NCI-H2227 (cell line): Measurements from ENCODE around the gene BAZ1B.
"Not testable (repeated sequence)": the region's sequence is repeated elsewhere in the genome, so short reads cannot be mapped to it uniquely, and the experiment has no call there.

ENCODE experiments used
- DNase-seq: peaks from one replicate; lab custom pipeline; 2025; ENCODE audit not compliant: unreplicated experiment; lab: John Stamatoyannopoulos, UW

Gene BAZ1B, protein sequence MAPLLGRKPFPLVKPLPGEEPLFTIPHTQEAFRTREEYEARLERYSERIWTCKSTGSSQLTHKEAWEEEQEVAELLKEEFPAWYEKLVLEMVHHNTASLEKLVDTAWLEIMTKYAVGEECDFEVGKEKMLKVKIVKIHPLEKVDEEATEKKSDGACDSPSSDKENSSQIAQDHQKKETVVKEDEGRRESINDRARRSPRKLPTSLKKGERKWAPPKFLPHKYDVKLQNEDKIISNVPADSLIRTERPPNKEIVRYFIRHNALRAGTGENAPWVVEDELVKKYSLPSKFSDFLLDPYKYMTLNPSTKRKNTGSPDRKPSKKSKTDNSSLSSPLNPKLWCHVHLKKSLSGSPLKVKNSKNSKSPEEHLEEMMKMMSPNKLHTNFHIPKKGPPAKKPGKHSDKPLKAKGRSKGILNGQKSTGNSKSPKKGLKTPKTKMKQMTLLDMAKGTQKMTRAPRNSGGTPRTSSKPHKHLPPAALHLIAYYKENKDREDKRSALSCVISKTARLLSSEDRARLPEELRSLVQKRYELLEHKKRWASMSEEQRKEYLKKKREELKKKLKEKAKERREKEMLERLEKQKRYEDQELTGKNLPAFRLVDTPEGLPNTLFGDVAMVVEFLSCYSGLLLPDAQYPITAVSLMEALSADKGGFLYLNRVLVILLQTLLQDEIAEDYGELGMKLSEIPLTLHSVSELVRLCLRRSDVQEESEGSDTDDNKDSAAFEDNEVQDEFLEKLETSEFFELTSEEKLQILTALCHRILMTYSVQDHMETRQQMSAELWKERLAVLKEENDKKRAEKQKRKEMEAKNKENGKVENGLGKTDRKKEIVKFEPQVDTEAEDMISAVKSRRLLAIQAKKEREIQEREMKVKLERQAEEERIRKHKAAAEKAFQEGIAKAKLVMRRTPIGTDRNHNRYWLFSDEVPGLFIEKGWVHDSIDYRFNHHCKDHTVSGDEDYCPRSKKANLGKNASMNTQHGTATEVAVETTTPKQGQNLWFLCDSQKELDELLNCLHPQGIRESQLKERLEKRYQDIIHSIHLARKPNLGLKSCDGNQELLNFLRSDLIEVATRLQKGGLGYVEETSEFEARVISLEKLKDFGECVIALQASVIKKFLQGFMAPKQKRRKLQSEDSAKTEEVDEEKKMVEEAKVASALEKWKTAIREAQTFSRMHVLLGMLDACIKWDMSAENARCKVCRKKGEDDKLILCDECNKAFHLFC (N-terminal part only)

DNA sequence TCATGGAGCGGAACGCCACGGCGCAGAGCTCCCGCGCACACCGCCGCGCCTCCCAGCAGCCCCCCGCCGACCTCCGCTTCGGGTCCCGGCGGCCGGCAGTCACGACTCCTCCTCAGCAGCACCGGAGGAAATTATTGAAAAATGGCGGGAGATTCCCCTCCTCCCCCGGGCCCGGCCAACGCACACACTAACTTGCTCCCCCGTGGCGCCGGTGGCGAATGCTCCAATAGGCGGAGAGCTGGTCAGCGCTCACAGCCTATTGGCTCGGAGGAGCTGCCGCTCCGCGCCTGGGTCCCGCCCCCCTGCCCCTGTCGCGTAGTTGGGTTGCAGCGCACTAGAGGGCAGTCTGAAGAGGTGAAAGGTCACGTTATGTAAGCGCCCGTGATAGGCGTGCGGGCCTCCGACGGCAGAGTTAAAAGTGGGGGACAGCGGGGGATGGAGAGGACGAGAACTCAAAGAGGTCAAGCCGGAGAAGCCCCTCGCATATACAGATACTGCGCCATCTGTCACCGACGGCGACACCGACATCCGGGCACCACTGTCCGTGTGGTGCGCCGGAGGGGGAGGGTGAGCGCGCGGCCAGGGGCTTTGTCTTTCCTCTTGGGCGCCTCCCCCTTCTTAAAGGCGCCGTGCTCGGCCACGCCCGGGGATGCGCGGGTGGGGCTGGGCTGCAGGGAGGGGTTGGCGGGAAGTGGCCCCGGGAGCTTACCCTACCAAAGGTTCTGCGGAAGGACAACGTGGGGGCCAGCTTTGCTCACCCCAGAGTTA, at the start of gene BAZ1B:
TSS of gene BAZ1B (minus strand) at position 189 of the 768 bp plus-strand sequence. CDS start 360 bp downstream, outside the sequence.
- DNase-seq = peak; percentile 99

DNA sequence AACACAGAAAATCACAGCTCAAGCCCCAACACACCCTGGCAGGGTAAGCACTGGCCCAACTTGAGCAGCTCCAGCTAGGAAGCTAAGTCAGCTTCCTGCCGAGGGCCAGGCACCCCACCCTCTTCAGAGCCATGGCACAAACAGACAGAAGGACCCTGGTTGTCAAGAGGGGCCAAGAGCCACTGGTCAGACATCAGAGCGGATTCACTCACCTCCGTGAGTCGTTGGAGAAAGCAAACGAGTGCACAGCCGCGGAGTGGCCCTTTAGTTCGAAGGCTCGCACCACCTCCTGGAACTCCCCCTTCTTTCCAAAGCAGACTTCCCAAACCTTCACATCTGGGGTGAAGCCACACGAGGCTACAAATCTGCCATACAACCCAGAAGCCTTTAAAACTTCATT, 48.9 kb upstream of the BAZ1B start:
- no peak for DNase-seq

- no peak for DNase-seq
Observed at GRCh38 chr7:73570521-73570920, 48.4 kb upstream of the BAZ1B start.

DNA sequence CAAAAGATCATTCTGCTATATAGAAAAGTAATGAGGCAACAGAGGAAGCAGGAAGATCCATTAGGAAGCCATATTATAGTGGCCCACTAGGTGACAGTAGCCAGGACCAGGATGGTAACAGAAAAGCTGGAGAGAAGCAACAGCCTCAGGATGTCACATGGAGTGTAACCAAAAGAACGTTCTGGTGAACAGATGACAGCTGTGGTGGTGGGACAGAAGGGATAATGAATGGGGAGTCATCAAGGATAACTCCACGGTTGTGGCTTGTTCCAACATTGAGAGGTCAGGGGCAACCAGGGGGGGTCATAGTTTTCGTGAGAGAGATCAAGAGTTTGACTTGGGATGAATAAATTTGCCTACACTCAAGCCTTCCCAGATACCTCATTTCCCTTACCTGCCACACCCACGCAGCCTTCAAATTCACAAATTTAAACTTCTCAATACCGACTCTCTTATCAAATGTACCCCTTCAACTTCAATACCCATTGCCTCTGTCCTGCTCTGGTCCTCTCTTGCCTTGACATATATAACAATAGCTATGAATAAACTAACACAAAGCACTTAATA, 47.0 kb upstream of the BAZ1B start:
- DNase-seq = no peak

- no peak for DNase-seq
Observed at GRCh38 chr7:73567846-73568685, 46.0 kb upstream of the BAZ1B start.

- DNase-seq = no peak
Observed at GRCh38 chr7:73567140-73567539, 45.0 kb upstream of the BAZ1B start.

DNA sequence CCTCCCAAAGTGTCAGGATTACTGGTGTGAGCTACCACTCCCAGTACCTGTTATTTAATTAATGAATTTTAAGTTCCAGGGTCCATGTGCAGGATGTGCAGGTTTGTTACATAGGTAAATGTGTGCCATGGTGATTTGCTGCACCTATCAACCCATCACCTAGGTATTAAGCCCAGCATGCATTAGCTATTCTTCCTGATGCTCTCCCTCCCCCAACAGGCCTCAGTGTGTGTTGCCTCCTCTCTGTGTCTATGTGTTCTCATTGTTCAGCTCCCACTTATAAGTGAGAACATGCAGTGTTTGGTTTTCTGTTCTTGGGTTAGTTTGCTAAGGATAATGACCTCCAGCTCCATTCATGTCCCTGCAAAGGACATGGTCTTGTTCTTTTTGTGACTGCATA, 44.3 kb upstream of the BAZ1B start:
- not testable (repeated sequence) for DNase-seq

GRCh38 chr7:73565675-73566340, 43.7 kb upstream of the BAZ1B start:
- no peak for DNase-seq

GRCh38 chr7:73560109-73560835, 38.2 kb upstream of the BAZ1B start:
- peak; percentile 28 for DNase-seq

- peak; percentile 95 for DNase-seq
Observed at GRCh38 chr7:73557397-73558257, 35.5 kb upstream of the BAZ1B start, which contains the start of gene BCL7B. TSS of gene BCL7B (minus strand) at chr7:73557690. CDS start at chr7:73557578, 112 bp downstream.

- DNase-seq = peak; percentile 97
Observed at GRCh38 chr7:73557108-73557396, 35.0 kb upstream of the BAZ1B start.

DNA sequence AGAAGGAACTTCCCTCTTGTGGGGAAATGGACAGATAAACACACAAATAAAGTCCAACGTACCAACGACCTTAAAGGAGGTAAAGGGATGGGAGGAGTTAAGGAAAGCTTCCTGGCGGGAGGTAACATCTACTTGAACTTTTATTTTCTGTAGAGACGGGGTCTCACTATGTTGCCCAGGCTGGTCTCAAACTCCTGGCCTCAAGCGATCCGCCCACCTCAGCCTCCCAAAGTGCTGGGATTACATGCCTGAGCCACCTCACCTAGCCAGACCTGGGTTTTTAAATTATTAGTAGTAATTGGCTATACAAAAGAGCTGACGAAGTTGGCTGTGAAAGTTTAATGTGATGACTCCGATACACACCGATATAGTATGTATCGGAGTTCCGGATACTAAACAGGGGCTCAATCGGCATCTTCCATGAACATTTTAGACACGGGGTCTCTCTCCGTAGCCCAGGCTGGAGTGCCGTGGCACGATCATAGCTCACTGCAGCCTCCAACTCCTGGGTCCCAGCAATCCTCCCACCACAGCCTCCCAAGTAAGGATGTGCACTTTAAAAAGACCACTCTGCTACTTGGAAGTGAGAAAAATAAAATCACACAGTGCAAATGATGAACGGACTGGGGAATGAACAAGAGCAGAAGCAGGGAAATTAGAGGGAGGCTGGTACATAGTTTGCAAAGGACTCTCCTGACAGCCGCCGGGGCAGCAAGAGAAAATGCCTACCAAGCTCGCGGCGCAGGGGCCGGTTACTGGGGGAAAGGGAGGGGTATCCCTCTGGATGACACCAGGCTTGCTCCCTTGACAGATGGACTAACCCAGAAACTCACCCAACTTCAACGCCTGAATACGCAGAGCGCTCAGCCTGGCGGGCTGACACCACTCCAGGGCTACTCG, 34.4 kb upstream of the BAZ1B start:
- no peak for DNase-seq

GRCh38 chr7:73555411-73555982, 33.4 kb upstream of the BAZ1B start:
- DNase-seq = no peak

DNA sequence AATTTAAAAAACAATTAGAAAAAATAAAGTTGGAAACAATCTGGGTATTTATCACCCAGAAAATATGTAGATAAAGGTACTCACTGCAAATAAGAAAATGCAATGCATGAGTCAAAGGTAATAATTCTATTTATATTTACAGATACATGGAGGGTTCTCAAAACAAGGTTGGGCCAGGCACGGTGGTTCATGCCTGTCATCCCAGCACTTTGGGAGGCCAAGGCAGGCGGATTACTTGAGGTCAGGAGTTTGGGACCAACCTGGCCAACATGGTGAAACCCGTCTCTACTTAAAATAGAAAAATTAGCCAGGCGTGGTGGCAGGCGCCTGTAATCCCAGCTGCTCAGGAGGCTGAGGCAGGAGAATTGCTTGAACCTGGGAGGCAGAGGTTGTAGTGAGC, 28.0 kb upstream of the BAZ1B start:
- DNase-seq = not testable (repeated sequence)

GRCh38 chr7:73549176-73549575, 27.1 kb upstream of the BAZ1B start:
- no peak for DNase-seq

- no peak for DNase-seq
Observed at GRCh38 chr7:73547841-73548240, 25.7 kb upstream of the BAZ1B start.
